Esophagus squamous epithelium (tissue), 4 donors: ENCODE data around the gene THSD8.

ENCODE experiments used
- POLR2A ChIP-seq, 4 donors: fragments of 450-650 bp; IDR thresholded peaks; one replicate each; pipeline ENCODE4 v1.6.1; 2017; ENCODE audit warnings: antibody characterized with exemption in 4 of 4, mild to moderate bottlenecking in 4 of 4, moderate library complexity in 3 of 4
- TF ChIP-seq, protein P1 (sequence below), 6 experiments: fragments of 450-650 bp in 4 of 6; fragments of 200-600 bp in 2 of 6; sonication (generic) in 2 of 6; IDR thresholded peaks; one replicate each; pipeline ENCODE4 v1.5.1; 2016 to 2019; ENCODE audit warnings: antibody characterized with exemption in 6 of 6, mild to moderate bottlenecking in 4 of 6, moderate library complexity in 4 of 6

DNA sequence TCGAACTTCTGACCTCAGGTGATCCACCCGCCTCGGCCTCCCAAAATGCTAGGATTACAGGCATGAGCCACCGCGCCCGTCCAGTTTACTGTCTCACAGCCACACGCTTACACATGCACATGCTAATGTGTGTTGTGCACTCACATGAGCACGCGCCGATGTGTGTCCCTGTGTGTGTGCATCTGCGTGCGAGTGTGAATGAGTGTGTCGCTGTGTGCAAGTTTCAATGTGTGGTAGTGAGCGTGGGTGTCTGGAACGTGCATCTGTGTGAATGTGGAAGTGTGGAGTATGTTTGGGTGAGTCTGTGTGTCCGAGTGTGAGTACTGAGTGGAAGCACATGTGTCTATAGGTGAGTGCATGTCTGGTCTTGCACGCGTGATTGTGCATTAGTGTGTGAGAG lies 40.6 kb downstream of the THSD8 start:
- TF ChIP-seq, protein P1, sequence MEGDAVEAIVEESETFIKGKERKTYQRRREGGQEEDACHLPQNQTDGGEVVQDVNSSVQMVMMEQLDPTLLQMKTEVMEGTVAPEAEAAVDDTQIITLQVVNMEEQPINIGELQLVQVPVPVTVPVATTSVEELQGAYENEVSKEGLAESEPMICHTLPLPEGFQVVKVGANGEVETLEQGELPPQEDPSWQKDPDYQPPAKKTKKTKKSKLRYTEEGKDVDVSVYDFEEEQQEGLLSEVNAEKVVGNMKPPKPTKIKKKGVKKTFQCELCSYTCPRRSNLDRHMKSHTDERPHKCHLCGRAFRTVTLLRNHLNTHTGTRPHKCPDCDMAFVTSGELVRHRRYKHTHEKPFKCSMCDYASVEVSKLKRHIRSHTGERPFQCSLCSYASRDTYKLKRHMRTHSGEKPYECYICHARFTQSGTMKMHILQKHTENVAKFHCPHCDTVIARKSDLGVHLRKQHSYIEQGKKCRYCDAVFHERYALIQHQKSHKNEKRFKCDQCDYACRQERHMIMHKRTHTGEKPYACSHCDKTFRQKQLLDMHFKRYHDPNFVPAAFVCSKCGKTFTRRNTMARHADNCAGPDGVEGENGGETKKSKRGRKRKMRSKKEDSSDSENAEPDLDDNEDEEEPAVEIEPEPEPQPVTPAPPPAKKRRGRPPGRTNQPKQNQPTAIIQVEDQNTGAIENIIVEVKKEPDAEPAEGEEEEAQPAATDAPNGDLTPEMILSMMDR (IDR thresholded peaks at IDR 0.05): no peak
- no peak for TF ChIP-seq POLR2A (IDR thresholded peaks at IDR 0.05)
